ENCODE data around the gene VARS2. TPM values are rescaled to one million over a fixed set of nuclear protein-coding genes. Genes with fewer than 3 reads are reported as not detected.

VARS2 gene
- total and polyA plus RNA-seq, 9 of the 15 experiments (the other 6 are each of a cell fraction or from before 2014, with no cell fraction given), result 1.6 to 53.6 (median 29.9) TPM

GRCh38 chr6:30887901-30888815 lies 25.9 kb upstream of the VARS2 start (continued):
- TF ChIP-seq E2F6 (IDR thresholded peaks at IDR 0.05; ENCODE audit: borderline replicate concordance in 1 of 2, extremely low read depth in 1 of 2, insufficient read depth in 1 of 2, insufficient read length in 1 of 2, low read depth in 1 of 2, low read length in 1 of 2, poor library complexity in 1 of 2, severe bottlenecking in 1 of 2) (no peak), SP1 (CRISPR knock-in tag; IDR thresholded peaks at IDR 0.05) (no peak), MCM2 (IDR thresholded peaks at IDR 0.05; ENCODE audit: low read depth) (no peak)

- Histone ChIP-seq H4K20me1 (replicated peaks; ENCODE audit: control insufficient read depth, insufficient read depth, low read length) (peaks cover 9% of the 10 kb centered on the region; the same call in 1 of the 2 replicates), H3K9ac (ENCODE audit: insufficient read depth in 1 of 2, low read depth in 2 of 2, low read length in 2 of 2) (peak overlapping the region in 1 of 2 experiments; percentile 66; a peak in 2 of 4 replicates), H3K36me3 (ENCODE audit: control insufficient read depth, insufficient read depth, low read length) (peaks cover 48% of the 10 kb centered on the region), H3K9me3 (replicated peaks; ENCODE audit: control insufficient read depth, insufficient read depth, low read depth, low read length) (no peaks in the 10 kb centered on the region), H3K9me1 (ENCODE audit: control insufficient read depth, insufficient read depth, low read length) (peaks cover 3% of the 10 kb centered on the region), H3K4me1 (replicated peaks in 1 of 2; ENCODE audit: control insufficient read depth in 2 of 2, insufficient read depth in 2 of 2, low read length in 2 of 2) (peaks cover 27 to 48% of the 10 kb centered on the region in 2 experiments), H3K4me3 (no peak overlapping the region), H3K79me2 (ENCODE audit: control insufficient read depth, insufficient read depth, low read length) (peaks cover 43% of the 10 kb centered on the region), H2AFZ (ENCODE audit: low read depth, low read length) (no peak overlapping the region), H3K27me3 (ENCODE audit: control insufficient read depth in 2 of 2, insufficient read depth in 2 of 2, low read length in 2 of 2) (no peaks in the 10 kb centered on the region), H3K4me2 (ENCODE audit: insufficient read depth, low read length) (no peak overlapping the region), H3K27ac (ENCODE audit: extremely low read depth, low read depth, low read length) (no peak overlapping the region)
- FAIRE-seq (no peak), ATAC-seq (no peak), DNase-seq (ENCODE audit: extremely low read depth in 1 of 4, low spot score in 3 of 4) (no peak)
- intact Hi-C loops (cut with micrococcal nuclease), result no loop called here
- in situ Hi-C loops (cut with MboI), result no loop called here
- TF ChIP-seq MED1 (CRISPR knock-in tag; IDR thresholded peaks at IDR 0.05; ENCODE audit: borderline replicate concordance) (peak; percentile 34; the same call in 1 of the 2 replicates), CREB5 (CRISPR knock-in tag; IDR thresholded peaks at IDR 0.05) (no peak), HMGN3 (IDR thresholded peaks at IDR 0.05; ENCODE audit: borderline replicate concordance, extremely low read depth, insufficient read length, low read depth, low read length) (no peak), HLTF (IDR thresholded peaks at IDR 0.05) (no peak)
- ChIA-PET POLR2A (interaction anchor here (0.5 to 1.1 kb wide), 7 partner anchors 9 to 274 kb away, joined by 3 to 5 read pairs (median 3); no protein-coding TSS in a partner anchor), CTCF (ENCODE audit: low intra/inter-chr PET ratio) (no interaction called here)
- BruUV-seq (replicated peaks), result no TSS peak
- 91% methylated on average over 17 of the region's 18 CpGs for WGBS (ENCODE audit: insufficient coverage, low coverage, missing lambda C conversion rate)
Observed at GRCh38 chr6:30888816-30889495, 25.1 kb upstream of the VARS2 start.

Data from K562 (cell line).